MM.1S (cell line): ENCODE measurements around the gene CBLL2.

Experiments used
- DNase-seq: peaks from one replicate; pipeline ENCODE4 v3.0.0-alpha.2; 2015
- H2AFZ ChIP-seq: fragments of 300-600 bp; sonication (generic); 2 replicates; pipeline ENCODE4 v1.6.0; 2016; ENCODE audit warnings: antibody characterized with exemption, low read length
- H3F3A ChIP-seq: fragments of 300-600 bp; sonication (generic); 2 replicates; pipeline ENCODE4 v1.6.1; 2016; ENCODE audit warnings: mild to moderate bottlenecking, antibody characterized with exemption, low read length, moderate library complexity, mixed read lengths; ENCODE audit not compliant: insufficient read depth
- H3K27ac ChIP-seq: fragments of 300-600 bp; sonication (generic); 2 replicates; pipeline ENCODE4 v1.5.1; 2016; ENCODE audit warnings: mild to moderate bottlenecking, low read length
- H3K27me3 ChIP-seq: fragments of 300-600 bp; sonication (generic); replicated peaks from 2 replicates; pipeline ENCODE4 v1.6.0; 2016; ENCODE audit warnings: low read length; ENCODE audit not compliant: insufficient read depth
- H3K36me3 ChIP-seq: fragments of 300-600 bp; sonication (generic); replicated peaks from 2 replicates; pipeline ENCODE4 v1.6.1; 2016; ENCODE audit warnings: mild to moderate bottlenecking, low read length, mixed read lengths; ENCODE audit not compliant: insufficient read depth
- H3K4me1 ChIP-seq: fragments of 300-600 bp; sonication (generic); 2 replicates; pipeline ENCODE4 v1.6.1; 2016; ENCODE audit warnings: low read length, mixed read lengths
- H3K4me2 ChIP-seq: fragments of 300-600 bp; sonication (generic); 2 replicates; pipeline ENCODE4 v1.6.0; 2016; ENCODE audit warnings: low read depth, low read length
- H3K4me3 ChIP-seq: fragments of 300-600 bp; sonication (generic); 2 replicates; pipeline ENCODE4 v1.5.1; 2016; ENCODE audit warnings: low read length, mixed read lengths
- H3K79me2 ChIP-seq: fragments of 300-600 bp; sonication (generic); 2 replicates; pipeline ENCODE4 v1.6.1; 2016; ENCODE audit warnings: mixed run types, low read length, mixed read lengths
- H3K9ac ChIP-seq: fragments of 300-600 bp; sonication (generic); 2 replicates; pipeline ENCODE4 v1.6.1; 2016; ENCODE audit warnings: low read length, mixed read lengths
- H3K9me2 ChIP-seq: fragments of 300-600 bp; sonication (generic); replicated peaks from 2 replicates; pipeline ENCODE4 v1.6.1; 2016; ENCODE audit warnings: mild to moderate bottlenecking, low read length, mixed read lengths; ENCODE audit not compliant: insufficient read depth
- H3K9me3 ChIP-seq: fragments of 300-600 bp; sonication (generic); replicated peaks from 2 replicates; pipeline ENCODE4 v1.6.1; 2016; ENCODE audit warnings: mild to moderate bottlenecking, low read length, mixed read lengths; ENCODE audit not compliant: insufficient read depth
- H4K20me1 ChIP-seq: fragments of 300-600 bp; sonication (generic); 2 replicates; pipeline ENCODE4 v1.6.1; 2016; ENCODE audit warnings: mild to moderate bottlenecking, low read length, moderate library complexity, mixed read lengths; ENCODE audit not compliant: insufficient read depth
- EZH2 ChIP-seq: fragments of 300-600 bp; sonication (generic); optimal IDR thresholded peaks from 2 replicates; pipeline ENCODE3; 2017; ENCODE audit warnings: low read depth, mild to moderate bottlenecking, antibody characterized with exemption, low read length, mixed read lengths
- EZH2phosphoT487 ChIP-seq: fragments of 300-600 bp; sonication (generic); IDR thresholded peaks from 2 replicates; pipeline ENCODE4 v1.6.1; 2018; ENCODE audit warnings: antibody characterized with exemption, low read length
- TF ChIP-seq, protein P1 (sequence below): fragments of 300-600 bp; sonication (generic); IDR thresholded peaks from 2 replicates; pipeline ENCODE4 v1.5.1; 2016; ENCODE audit warnings: antibody characterized with exemption, low read length, mixed read lengths

The CBLL2 gene, protein sequence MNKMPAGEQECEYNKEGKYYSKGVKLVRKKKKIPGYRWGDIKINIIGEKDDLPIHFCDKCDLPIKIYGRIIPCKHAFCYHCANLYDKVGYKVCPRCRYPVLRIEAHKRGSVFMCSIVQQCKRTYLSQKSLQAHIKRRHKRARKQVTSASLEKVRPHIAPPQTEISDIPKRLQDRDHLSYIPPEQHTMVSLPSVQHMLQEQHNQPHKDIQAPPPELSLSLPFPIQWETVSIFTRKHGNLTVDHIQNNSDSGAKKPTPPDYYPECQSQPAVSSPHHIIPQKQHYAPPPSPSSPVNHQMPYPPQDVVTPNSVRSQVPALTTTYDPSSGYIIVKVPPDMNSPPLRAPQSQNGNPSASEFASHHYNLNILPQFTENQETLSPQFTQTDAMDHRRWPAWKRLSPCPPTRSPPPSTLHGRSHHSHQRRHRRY

DNA sequence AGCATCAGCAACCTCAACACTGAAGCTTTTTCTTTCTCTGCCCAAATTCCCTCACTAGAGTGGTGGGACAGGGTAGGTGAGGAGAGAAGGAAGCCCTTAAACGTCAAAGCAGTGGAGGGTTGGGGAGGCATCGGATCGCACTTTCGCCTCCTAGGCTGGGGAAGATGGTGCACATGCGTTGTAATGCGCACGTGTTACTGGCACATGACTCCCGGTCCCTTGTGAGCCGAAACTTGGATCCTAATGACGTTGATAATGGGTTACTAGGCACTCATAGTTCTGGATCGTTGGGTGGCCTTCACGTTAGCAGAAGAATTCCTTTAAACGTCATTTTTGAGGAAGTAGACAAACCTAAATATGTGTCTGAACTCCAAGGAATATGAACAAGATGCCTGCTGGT lies at the start of gene CBLL2:
Gene CBLL2, plus strand, starts transcription at position 301 of the 400 bp plus-strand sequence. Its CDS starts 79 bp downstream, at position 380.
- Histone ChIP-seq H3K4me3 (no peak within 1 kb of the TSS), H3K9me3 (no peaks in the 10 kb centered on the region), H3K9ac (no peak within 1 kb of the TSS), H3K27ac (no peak within 1 kb of the TSS), H3K4me1 (no peaks in the 10 kb centered on the region), H3F3A (no peaks in the 10 kb centered on the region), H3K27me3 (no peaks in the 10 kb centered on the region), H3K9me2 (no peaks in the 10 kb centered on the region), H3K36me3 (no peaks in the 10 kb centered on the region), H3K79me2 (no peaks in the 10 kb centered on the region), H3K4me2 (no peak within 1 kb of the TSS), H4K20me1 (no peaks in the 10 kb centered on the region), H2AFZ (no peak within 1 kb of the TSS)
- TF ChIP-seq, protein P1, sequence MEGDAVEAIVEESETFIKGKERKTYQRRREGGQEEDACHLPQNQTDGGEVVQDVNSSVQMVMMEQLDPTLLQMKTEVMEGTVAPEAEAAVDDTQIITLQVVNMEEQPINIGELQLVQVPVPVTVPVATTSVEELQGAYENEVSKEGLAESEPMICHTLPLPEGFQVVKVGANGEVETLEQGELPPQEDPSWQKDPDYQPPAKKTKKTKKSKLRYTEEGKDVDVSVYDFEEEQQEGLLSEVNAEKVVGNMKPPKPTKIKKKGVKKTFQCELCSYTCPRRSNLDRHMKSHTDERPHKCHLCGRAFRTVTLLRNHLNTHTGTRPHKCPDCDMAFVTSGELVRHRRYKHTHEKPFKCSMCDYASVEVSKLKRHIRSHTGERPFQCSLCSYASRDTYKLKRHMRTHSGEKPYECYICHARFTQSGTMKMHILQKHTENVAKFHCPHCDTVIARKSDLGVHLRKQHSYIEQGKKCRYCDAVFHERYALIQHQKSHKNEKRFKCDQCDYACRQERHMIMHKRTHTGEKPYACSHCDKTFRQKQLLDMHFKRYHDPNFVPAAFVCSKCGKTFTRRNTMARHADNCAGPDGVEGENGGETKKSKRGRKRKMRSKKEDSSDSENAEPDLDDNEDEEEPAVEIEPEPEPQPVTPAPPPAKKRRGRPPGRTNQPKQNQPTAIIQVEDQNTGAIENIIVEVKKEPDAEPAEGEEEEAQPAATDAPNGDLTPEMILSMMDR, result no peak
- no peak for TF ChIP-seq EZH2
- TF ChIP-seq EZH2phosphoT487, result no peak
- no peak for DNase-seq

DNA sequence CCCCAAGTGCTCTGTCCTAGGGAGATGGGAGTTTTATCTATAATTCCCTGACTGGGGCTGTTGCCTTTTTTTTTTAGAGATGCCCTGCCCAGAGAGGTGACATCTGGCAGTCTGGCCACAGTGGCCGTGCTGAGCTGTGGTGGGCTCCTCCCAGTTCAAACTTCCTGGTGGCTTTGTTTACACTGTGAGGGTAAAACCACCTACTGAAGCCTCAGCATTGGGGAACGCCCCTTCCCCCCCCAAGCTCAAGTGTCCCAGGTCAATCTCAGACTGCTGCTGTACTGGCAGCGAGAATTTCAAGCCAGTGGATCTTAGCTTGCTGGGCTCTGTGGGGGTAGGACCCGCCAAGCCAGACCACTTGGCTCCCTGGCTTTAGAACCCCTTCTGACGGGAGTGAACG lies 38.3 kb upstream of the CBLL2 start:
- no peaks in the 10 kb centered on the region for H3K36me3 ChIP-seq
- H3K27me3 ChIP-seq, result no peaks in the 10 kb centered on the region
- no peak overlapping the region for H3K27ac ChIP-seq
- no peak overlapping the region for H3K9ac ChIP-seq
- TF ChIP-seq EZH2 (no peak), EZH2phosphoT487 (no peak)
- TF ChIP-seq, protein P1, result no peak
- H3K9me2 ChIP-seq, result no peaks in the 10 kb centered on the region
- H3K4me3 ChIP-seq, result no peak overlapping the region
- no peaks in the 10 kb centered on the region for H3K9me3 ChIP-seq
- no peaks in the 10 kb centered on the region for H4K20me1 ChIP-seq
- no peaks in the 10 kb centered on the region for H3K4me1 ChIP-seq
- no peak overlapping the region for H2AFZ ChIP-seq
- no peak overlapping the region for H3K4me2 ChIP-seq
- peak; percentile 10 for DNase-seq
- no peaks in the 10 kb centered on the region for H3K79me2 ChIP-seq
- H3F3A ChIP-seq, result no peaks in the 10 kb centered on the region

DNA sequence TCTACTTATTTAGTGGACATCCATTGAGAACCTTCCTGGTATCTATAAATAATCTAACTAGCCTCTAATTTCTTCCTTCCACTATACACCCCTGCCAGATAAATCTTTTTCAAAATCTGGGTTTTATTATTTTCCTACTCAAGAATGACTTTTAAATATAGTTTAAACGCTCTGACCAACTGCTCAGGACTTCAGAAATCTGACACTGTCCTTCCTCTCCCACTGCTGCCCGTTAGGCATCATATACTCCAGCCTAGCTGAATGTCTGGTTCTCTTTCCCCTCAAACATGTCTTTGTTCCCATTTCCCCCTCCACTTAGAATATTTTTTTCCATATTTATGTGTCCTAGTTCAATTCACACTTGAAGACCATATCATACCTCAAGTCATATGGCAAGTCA lies 35.2 kb upstream of the CBLL2 start:
- H3K9me3 ChIP-seq, result no peaks in the 10 kb centered on the region
- no peaks in the 10 kb centered on the region for H3K79me2 ChIP-seq
- H4K20me1 ChIP-seq, result no peaks in the 10 kb centered on the region
- H3F3A ChIP-seq, result no peaks in the 10 kb centered on the region
- no peak overlapping the region for H3K27ac ChIP-seq
- no peaks in the 10 kb centered on the region for H3K9me2 ChIP-seq
- TF ChIP-seq EZH2 (no peak), EZH2phosphoT487 (no peak)
- TF ChIP-seq, protein P1, result no peak
- no peak overlapping the region for H2AFZ ChIP-seq
- no peak overlapping the region for H3K4me3 ChIP-seq
- no peaks in the 10 kb centered on the region for H3K4me1 ChIP-seq
- H3K36me3 ChIP-seq, result no peaks in the 10 kb centered on the region
- no peak overlapping the region for H3K9ac ChIP-seq
- no peak overlapping the region for H3K4me2 ChIP-seq
- DNase-seq, result no peak
- H3K27me3 ChIP-seq, result no peaks in the 10 kb centered on the region
